HG02763 (cell line): ENCODE measurements around the gene ALPK3.
"Not testable (repeated sequence)": the region's sequence is repeated elsewhere in the genome, so short reads cannot be mapped to it uniquely, and the experiment has no call there.

Experiments
- ATAC-seq: cut with Tn5 transposase; IDR thresholded peaks from one replicate; pipeline ENCODE4 v1.9.1; 2021; ENCODE audit warnings: mild to moderate bottlenecking, moderate library complexity; ENCODE audit not compliant: unreplicated experiment

ALPK3 gene

DNA sequence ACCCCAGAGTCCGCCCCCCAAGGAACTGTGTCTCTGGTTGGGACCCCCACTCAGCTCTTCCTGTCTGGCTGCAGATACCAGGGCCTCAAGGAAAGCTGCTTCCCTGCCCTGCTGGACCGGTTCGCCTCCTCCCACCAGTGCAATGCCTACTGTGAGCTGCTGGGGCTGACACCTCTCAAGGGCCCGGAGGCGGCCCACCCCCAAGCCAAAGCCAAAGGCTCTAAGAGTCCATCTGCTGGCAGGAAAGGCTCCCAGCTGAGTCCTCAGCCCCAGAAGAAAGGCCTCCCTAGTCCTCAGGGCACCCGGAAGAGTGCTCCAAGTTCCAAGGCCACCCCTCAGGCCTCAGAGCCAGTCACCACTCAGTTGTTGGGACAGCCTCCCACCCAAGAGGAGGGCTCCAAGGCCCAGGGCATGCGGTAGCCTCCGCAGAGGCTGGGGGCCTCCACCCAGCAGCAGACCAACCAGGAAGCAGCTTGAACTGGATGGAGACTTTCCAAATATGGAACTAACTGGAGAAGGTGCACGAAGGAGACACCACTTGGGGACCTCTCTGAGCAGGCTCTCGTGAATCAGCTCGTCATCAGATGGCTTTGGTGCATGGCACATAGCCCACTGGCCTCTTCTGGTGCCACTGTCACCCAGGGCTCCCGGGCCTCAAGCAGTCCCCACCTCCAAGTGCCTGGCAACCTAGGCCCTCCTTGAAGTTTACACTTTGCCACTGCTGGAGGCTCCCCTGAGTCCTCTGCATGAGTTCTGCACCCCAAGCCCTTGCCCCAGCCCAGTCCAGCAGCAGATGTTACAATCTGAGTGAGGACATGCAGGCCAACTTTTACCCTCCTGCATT is 51.1 kb downstream of the ALPK3 start:
- ATAC-seq, result no peak

DNA sequence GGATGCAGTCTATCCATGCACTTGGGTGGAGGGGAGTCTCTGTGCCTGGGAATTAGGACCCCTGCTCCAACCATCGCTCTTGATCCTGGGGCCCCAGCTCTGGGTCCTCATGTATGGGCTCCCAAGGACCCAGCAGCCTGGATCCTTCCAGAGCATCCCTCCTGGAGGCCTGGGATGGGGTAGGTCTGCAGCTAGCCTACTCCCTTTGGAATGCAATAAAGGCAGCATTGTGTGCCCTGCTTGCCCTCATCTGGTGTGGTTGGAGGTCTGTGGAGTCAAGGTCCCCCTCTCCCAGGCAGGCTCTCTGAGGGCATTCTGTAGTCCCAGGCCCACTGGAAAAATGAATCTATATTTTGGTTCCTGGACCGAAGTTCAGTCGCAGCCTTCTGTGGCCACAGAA is 52.4 kb downstream of the ALPK3 start:
- ATAC-seq, result no peak

DNA sequence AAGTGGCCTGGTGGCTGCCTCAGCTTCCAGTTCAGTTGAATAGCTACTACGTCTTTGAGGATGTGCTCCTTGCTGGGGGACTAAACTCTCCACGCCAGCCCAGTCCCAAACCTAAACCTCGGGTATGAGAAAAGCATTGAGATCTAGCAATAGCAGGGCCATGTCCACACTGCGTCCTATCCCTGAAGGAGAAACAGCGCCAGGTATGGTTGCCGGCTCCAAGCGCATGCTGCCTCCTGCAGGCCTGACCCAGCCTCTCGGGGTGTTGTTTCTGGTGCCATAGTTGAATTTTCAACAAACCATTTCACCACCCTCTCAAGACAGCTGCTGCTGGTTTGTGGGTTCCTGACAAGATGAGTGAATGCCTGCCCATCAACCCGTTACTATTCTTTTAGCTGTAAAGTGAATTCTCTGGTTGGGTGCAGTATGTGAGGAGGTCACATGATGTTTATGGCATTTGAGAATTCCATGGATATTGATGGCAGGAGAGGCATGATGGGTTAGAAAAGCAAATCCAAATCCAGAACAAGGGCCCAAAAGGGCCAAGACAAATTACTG is 54.4 kb downstream of the ALPK3 start:
- no peak for ATAC-seq

- ATAC-seq, result no peak
These were observed 55.1 kb downstream of the ALPK3 start for GRCh38 chr15:84872009-84872910.

DNA sequence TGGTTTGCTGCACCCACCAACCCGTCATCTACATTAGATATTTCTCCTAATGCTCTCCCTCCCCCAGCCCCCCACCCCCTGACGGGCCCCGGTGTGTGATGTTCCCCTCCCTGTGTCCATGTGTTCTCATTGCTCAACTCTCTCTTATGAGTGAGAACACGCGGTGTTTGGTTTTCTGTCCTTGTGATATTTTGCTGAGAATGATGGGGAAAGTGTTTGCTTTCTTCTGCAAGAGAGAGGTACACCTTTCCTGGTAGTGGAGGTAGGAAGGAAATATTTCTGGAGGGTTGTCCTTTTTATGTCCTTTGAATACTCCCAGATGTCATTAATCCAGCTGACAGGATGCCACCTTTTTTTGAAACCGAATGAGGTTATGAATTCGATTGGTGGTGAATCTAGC is 56.8 kb downstream of the ALPK3 start:
- no peak for ATAC-seq

- no peak for ATAC-seq
These were observed 58.0 kb downstream of the ALPK3 start for GRCh38 chr15:84874981-84875699.

GRCh38 chr15:84876269-84876668 is 59.1 kb downstream of the ALPK3 start:
- no peak for ATAC-seq

DNA sequence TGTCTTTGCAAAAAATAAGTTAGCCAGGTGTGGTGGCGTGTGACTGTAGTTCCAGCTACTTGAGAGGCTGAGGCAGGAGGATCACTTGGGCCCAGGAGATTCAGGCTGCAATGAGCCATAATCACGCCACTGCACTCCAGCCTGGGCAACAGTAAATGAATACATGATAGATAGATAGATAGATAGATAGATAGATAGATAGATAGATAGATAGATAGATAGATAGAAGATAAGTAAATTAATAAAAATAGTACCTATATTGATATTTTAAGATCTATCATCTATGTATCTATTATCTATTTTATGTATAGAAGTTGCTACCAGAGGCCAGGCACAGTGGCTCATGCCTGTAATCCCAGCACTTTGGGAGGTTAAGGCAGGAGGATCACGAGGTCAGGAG is 60.5 kb downstream of the ALPK3 start:
- not testable (repeated sequence) for ATAC-seq

DNA sequence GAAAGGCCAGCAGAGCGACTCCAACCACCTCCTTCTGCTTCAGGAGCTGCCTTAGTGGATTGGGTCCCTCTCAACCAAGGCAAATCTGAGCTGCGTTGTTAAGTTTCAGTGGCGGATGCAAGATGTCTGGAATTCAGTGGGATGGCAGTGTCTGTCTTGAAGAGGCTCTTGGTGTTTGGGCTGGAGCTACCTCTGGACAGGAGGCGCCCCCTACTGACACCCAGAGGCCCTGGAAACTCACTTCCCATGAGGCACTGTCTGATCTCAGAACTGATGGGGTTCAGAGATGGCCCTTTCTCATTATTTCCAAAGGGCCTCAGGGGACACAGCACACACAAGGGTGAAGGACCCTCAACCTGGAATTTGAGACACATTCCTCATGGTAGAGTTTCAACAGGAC is 61.3 kb downstream of the ALPK3 start:
- ATAC-seq, result no peak

GRCh38 chr15:84879088-84879780 is 62.1 kb downstream of the ALPK3 start:
- ATAC-seq, result no peak

GRCh38 chr15:84880007-84880406 is 62.9 kb downstream of the ALPK3 start:
- ATAC-seq, result no peak

GRCh38 chr15:84880822-84881519 is 63.8 kb downstream of the ALPK3 start:
- no peak for ATAC-seq

DNA sequence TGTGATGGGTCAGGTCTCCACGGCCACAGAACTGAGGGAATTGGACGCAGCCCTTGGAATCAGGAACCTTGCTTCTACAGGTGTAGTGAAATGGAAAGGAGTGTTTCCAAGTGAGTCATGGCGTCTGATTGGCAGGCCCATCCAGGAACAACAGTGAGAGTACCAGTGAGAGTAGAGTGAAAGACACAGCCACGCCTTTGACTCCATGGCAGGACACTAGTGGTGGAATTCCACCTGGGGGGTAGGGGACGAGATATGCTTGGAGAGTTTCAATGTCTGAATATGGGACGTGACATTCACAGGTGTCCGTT is 64.3 kb downstream of the ALPK3 start:
- no peak for ATAC-seq

DNA sequence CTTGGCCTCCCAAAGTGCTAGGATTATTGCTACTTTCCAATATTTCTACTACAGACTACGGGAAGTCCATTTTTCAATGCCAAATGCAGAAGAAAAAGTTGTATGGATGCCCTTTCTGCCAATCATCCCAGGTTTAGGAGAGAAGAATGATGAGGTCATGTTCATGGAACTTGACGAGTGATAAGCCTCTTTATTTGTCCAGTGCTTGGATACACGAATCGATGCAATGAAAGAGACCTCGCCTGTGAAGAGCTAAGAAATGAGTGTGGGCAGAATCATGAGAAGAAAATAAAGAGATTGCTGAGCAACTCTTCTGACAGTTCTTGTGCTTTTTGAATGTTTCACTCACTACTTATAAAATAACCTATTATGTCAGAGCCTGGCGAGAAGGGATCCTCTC is 66.3 kb downstream of the ALPK3 start:
- no peak for ATAC-seq

- no peak for ATAC-seq
These were observed 67.0 kb downstream of the ALPK3 start, which contains the start of gene SLC28A1 for GRCh38 chr15:84883916-84884781. SLC28A1 (plus strand) TSS chr15:84884662; CDS start chr15:84887761, 3,099 bp downstream.

DNA sequence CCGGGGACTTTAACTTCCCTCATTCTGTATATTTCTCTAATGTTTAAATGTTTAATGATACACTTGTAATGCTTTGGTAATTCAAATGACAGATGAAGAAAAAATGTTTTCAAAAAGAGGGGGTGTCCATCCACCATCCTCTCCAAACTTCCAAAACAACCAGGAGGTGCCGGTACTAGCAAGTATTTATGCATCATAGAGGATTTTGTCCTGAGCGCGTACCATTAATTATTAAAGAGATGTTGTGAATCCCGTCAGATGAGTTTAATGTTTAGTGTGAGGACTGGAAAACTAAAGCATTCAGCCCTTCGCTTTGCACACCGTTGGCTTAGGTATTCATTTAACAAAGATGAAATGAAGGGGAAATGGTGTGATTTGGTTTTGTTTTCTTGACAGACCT is 68.6 kb downstream of the ALPK3 start:
- no peak for ATAC-seq

GRCh38 chr15:84886211-84886983 is 69.2 kb downstream of the ALPK3 start:
- ATAC-seq, result no peak

DNA sequence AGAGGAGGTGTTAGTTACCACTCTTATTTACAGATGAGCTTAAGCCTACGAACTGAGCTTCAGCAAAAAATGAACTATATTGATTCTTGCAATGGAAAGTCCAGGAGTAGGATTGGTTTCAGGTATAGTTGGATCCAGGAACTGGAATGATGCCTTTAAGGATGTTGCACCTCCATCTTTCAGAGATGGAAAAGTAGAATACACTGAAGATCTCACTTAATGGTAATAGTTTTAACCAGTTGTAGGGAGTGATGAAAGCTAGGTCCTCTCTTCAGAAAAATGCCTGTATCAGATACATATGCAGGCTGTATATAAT is 69.8 kb downstream of the ALPK3 start:
- ATAC-seq, result no peak
